Mesenteric fat pad (tissue), 1 donor: ENCODE measurements around the gene PSMB11. TPM values are rescaled to one million over a fixed set of nuclear protein-coding genes. Genes with fewer than 3 reads are reported as not detected.
"Not testable (repeated sequence)": the region's sequence is repeated elsewhere in the genome, so short reads cannot be mapped to it uniquely, and the experiment has no call there.

Source experiments
- DNase-seq: peaks from one replicate; pipeline ENCODE4 v3.0.0-alpha.2; 2020; ENCODE audit warnings: low spot score
- total RNA-seq: library from RNA; stranded (reverse); fragmentation: NEBNext Ultra II Directional; extraction: Animal tissue kit (Norgen Biotek cat#: 25700); gene quantifications from one replicate; pipeline ENCODE4 v1.2.1, GENCODE V29; 2021
- donor health status: DM: yes; HTN: yes; CAD: no.

The PSMB11 gene
- total RNA-seq, 1 donor from 2014 or later, result not detected

- DNase-seq, result not testable (repeated sequence)
Observed at GRCh38 chr14:23013749-23014054, 28.3 kb upstream of the PSMB11 start.

- DNase-seq, result no peak
Observed at GRCh38 chr14:23015618-23016017, 26.4 kb upstream of the PSMB11 start.

- no peak for DNase-seq
Observed at GRCh38 chr14:23017091-23017490, 24.9 kb upstream of the PSMB11 start.

GRCh38 chr14:23018107-23018506 lies 23.9 kb upstream of the PSMB11 start:
- no peak for DNase-seq

DNA sequence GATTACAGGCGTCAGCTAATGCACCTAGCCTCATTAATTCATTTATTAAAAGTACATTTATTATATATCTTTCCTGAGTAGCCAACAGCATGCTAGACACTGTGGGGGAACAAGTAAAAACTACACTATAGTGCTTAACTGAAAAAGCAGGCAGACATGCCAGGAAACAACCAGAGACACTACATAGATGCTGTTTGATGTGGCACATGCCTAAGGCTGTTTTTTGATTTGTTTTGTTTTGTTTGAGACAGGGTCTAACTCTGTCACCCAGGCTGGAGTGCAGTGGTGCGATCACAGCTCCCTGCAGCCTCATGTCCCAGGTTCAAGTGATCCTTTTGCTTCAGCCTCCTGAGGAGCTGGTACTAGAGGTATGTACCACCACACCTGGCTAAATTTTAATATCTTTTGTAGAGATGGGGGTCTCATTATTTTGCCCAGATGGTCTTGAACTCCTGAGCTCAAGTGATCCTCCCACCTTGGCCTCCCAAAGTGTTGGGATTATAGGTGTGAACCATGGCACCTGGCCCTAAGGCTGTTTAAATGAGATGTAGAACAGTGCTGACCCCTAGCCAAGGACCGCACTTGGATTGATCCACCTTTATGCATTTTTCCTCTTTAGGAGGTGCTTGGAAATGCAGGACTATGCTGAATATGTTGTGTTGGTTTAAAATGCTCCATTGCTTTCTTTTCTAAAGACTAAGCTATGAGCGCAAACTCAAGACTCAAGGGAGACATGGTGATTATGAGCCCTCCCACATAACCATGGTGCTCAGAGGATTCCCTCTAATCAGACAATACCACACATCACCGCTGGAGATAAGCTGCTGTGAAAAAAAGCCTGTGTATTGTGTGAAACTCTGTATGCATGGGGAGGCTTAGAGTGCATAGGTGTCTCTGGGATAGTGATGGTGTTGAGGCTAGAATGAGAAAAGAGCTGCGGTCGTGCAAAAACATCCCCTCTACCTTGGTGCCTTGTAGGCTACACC lies 21.6 kb upstream of the PSMB11 start:
- no peak for DNase-seq

GRCh38 chr14:23021434-23021833 lies 20.6 kb upstream of the PSMB11 start:
- no peak for DNase-seq

- no peak for DNase-seq
Observed at GRCh38 chr14:23021889-23022442, 20.0 kb upstream of the PSMB11 start.

DNA sequence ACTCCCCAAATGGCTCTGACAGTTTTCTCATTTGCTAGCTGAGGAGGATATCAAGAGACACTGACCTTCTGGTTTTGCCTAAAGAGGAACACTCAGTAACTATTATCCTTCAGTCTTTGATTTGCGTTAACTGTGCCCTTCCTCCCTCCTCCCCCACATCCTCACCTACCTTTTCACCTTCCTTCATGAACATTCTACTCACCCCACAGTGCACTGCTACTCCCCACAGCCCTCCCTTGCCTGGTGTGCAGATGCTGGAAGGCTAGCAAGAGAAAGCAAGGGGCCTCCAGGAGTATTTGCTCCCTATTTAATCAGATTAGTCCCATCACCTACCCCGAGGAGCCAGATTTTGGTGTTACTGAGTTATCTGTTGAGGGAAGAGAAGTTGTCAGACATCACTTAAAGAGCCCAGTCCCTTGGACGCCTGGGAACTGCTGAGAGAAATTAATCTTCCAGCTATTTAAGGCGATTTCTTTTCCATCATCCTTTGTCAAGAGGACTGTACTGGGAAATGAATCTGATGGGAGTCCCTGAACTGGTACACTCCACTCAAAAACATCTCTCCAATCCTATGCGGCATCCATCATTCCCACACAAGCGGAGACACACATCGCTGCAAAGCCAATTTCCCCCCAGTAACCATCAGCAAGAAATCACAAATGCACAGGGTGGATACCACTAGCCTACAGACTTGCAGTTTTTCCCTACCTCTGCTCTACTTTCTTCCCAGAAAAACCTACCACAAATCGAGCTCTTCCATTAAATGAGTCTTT lies 18.8 kb upstream of the PSMB11 start:
- DNase-seq, result no peak

DNA sequence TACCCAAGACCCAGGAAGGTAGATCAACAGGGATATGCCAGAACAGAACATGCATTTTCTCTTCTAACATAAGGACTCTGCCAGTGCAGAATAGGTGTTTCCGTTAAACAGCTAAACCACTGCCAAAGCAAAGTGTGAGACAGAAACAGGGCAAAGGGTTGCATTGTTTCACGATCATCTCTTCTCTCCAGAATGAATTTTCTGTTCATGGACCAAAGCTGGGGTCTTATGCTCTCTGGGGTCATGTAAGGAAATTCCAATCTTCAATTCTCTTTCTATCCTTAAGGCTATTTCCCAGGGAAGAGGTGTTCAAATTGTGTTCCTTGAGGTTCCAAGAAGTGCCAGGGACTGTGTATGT lies 18.2 kb upstream of the PSMB11 start:
- DNase-seq, result no peak

DNA sequence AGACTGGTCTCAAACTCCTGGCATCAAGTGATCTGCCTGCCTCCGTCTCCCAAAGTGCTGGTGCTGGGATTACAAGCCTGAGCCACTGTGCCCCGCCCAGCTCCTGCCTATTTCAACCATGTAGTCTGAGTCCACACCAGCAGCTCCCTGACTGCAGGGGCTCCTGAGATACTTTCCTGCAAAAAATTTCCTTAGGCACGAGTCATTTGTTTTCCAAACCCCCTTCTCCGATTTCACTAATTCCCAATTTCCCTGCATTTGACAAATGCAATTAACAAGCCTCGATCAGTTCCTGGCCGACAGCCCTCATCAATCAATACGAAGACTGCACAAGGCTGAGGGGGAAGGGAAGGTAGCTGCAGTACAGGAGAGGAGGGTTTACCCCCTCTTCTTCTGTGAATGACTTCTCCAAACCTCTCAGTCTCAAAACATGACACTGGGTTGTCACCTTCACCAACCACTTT lies 17.4 kb upstream of the PSMB11 start:
- no peak for DNase-seq

DNA sequence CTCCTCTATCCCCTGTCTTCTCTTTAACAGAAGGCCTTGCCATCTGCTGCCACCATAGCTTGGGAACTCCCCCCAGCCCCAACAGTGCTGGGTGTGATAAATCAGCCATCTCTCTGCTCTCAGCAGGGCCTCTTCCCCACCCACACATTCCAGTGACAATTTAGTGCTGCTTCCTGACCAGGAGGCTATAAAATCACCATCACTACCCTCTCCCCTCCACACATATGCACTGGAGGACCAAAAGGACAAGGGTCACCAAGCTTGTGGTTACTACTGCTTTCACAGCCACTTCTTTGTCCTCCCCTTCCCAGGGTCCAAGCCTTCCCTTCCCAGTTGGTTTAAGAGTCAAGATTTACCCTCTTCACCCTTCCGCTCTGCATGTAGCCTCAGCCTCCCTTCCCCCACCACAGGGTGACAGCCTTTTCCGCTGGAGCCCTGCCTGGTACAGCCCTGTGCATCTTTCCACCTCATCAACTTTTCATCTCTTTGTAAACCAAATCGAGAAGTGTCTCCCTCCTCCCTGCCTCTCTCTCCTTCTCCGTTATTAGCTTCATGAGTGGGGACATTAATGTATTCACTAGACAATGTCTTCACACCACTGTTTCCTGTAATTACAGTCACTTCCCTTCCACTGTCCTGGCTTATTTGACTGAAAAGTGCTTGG lies 16.7 kb upstream of the PSMB11 start:
- DNase-seq, result peak; percentile 12

DNA sequence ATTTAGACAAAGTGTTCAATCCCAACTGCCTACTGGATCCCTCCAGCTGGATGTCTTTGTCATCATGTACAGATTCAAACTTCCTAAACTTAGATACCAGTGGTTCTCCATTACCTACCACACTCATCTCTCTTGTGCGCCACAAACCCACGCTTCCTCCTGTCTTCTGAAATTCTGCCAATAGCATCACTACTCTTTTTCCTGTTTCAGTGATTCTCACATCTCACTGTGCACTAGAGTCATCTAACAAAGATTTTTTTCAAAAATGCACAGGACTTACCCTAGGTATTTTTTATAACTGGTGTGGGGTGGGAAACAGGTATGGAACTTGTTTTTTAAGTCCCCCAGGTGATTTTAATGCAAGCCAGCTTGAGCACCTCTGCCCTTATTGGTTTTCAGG lies 13.2 kb upstream of the PSMB11 start:
- no peak for DNase-seq

GRCh38 chr14:23030936-23031335 lies 11.1 kb upstream of the PSMB11 start:
- DNase-seq, result no peak

DNA sequence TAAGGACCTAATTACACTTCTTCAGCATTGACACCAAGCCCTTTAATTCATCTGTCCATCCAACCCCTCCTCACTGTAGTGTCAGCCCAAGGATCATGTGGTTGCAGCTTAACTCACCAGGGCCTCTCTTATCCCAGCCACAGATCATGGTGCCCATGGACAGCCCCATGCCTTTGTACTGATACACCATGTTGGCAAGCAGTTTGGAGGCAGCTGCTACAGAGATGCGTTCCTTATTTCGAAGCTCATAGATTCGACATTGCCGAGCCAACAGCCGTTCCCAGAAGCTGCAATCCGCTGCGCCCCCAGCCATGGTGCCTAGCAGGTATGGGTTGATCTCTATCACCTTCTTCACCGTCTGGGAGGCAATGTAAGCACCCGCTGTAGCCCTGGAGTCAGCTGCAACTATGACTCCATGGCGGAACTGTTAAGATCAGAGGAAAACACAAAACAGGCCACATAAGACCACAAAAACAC lies 8.7 kb upstream of the PSMB11 start:
- DNase-seq, result no peak

DNA sequence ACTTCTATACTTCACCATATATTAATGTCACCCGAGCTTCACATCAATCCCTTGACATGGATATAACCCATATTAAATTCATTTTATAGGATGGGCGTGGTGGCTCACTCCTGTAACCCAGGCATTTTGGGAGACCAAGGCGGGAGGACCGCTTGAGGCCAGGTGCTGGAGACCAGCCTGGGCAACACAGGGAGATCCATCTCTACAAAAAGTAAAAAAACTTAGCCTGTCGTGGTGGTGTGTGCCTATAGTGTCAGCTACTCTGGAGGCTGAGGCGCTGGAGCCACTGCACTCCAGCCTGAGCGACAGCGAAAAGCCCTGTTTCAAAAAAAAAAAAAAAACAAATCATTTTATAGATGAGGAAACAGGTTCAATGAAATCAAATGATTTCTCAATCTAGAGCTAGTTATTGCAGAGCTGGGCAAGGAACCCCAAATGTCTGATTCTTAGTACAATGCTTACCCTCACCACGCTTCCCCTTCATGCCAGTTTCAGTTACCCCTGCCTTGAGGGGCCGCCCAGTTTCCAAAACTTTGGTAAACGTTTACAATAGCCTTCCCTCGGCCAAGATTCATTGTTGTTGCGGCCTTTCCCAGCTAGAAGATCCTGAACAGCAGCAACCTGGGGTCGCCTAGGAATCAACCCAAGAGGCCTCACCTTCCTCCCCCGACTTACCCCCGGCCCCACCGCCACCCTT lies 8.1 kb upstream of the PSMB11 start:
- no peak for DNase-seq

GRCh38 chr14:23034498-23035302 lies 7.3 kb upstream of the PSMB11 start, which contains the start of gene PSMB5:
Gene PSMB5 (minus strand): TSS chr14:23034900. CDS start chr14:23034881, 19 bp downstream.
- no peak for DNase-seq

GRCh38 chr14:23035303-23036144 lies 6.5 kb upstream of the PSMB11 start:
- DNase-seq, result no peak

- DNase-seq, result no peak
Observed at GRCh38 chr14:23040100-23040499, 1.9 kb upstream of the PSMB11 start.

GRCh38 chr14:23041729-23042128 lies 283 bp upstream of the PSMB11 start:
- DNase-seq, result no peak
